Testis (tissue), 2 donors: ENCODE measurements around the gene MT1M.

Experiments used
- CTCF ChIP-seq, 3 experiments: fragments of 450-650 bp in 2 of 3; fragments of 200-600 bp in 1 of 3; sonication (generic) in 1 of 3; IDR thresholded peaks; one replicate each; pipeline ENCODE4 v1.5.1; 2016 to 2019; ENCODE audit warnings: antibody characterized with exemption in 3 of 3, mild to moderate bottlenecking in 2 of 3, moderate library complexity in 1 of 3
- POLR2A ChIP-seq: fragments of 450-650 bp; IDR thresholded peaks from one replicate; pipeline ENCODE4 v1.6.1; 2017; ENCODE audit warnings: antibody characterized with exemption, mild to moderate bottlenecking, moderate library complexity

- TF ChIP-seq CTCF (IDR thresholded peaks at IDR 0.05) (no peak), POLR2A (no peak)
These were observed 665 bp upstream of the MT1M start for GRCh38 chr16:56631832-56632155.
